GM12878 (cell line): ENCODE data around the gene CC2D2B. TPM values are rescaled to one million over a fixed set of nuclear protein-coding genes. Genes with fewer than 3 reads are reported as not detected.

Experiments
- ATF2 ChIP-seq: IDR thresholded peaks from 2 replicates; pipeline ENCODE4 v1.6.1; 2012; ENCODE audit warnings: low read length, inconsistent platforms
- ATF7 ChIP-seq: fragments of 450-650 bp; IDR thresholded peaks from 2 replicates; pipeline ENCODE4 v1.6.1; 2016; ENCODE audit warnings: low read depth, mild to moderate bottlenecking
- CHD1 ChIP-seq: IDR thresholded peaks from 2 replicates; pipeline ENCODE4 v1.6.1; 2012; ENCODE audit warnings: low read depth, low read length, improper control_type of control experiment
- CHD4 ChIP-seq: fragments of 200-600 bp; sonication (generic); IDR thresholded peaks from 2 replicates; pipeline ENCODE4 v1.6.1; 2016; ENCODE audit warnings: mild to moderate bottlenecking
- E2F4 ChIP-seq: IDR thresholded peaks from 2 replicates; pipeline ENCODE4 v1.6.1; 2012; ENCODE audit warnings: low read depth, low read length, improper control_type of control experiment
- EED ChIP-seq: sonication (generic); IDR thresholded peaks from 2 replicates; pipeline ENCODE4 v1.6.1; 2016; ENCODE audit warnings: antibody characterized with exemption, low read depth
- EGR1 ChIP-seq, 2 experiments: IDR thresholded peaks; 1 replicate in 1 of 2; 2 replicates in 1 of 2; pipeline ENCODE4 v1.6.1; 2011 to 2012; ENCODE audit warnings: low read depth in 2 of 2, low read length in 2 of 2, borderline replicate concordance in 1 of 2, mild to moderate bottlenecking in 1 of 2, moderate library complexity in 1 of 2
- HCFC1 ChIP-seq: fragments of 150-350 bp; IDR thresholded peaks from 2 replicates; pipeline ENCODE4 v1.6.1; 2014; ENCODE audit warnings: low read length
- HDGF ChIP-seq: fragments of 450-650 bp; IDR thresholded peaks from 2 replicates; pipeline ENCODE4 v1.6.1; 2016; ENCODE audit warnings: antibody characterized with exemption
- IRF3 ChIP-seq: fragments of 450-650 bp; IDR thresholded peaks from 2 replicates; pipeline ENCODE4 v1.6.1; 2014; ENCODE audit warnings: mild to moderate bottlenecking
- JUNB ChIP-seq: IDR thresholded peaks from 2 replicates; pipeline ENCODE4 v1.6.1; 2016; ENCODE audit warnings: antibody characterized with exemption, mild to moderate bottlenecking
- NKRF ChIP-seq: fragments of 450-650 bp; conservative IDR thresholded peaks from 2 replicates; pipeline ENCODE4 v1.6.1; 2017; ENCODE audit warnings: mild to moderate bottlenecking, moderate library complexity
- NR2C2 ChIP-seq: IDR thresholded peaks from 2 replicates; pipeline ENCODE4 v1.6.1; 2011; ENCODE audit warnings: borderline replicate concordance, low read depth; ENCODE audit not compliant: control insufficient read depth, insufficient read length
- POU2F2 ChIP-seq: IDR thresholded peaks from 3 replicates; pipeline ENCODE4 v1.6.1; 2011; ENCODE audit warnings: low read depth, mild to moderate bottlenecking, low read length, borderline replicate concordance
- RELB ChIP-seq: fragments of 450-650 bp; IDR thresholded peaks from 2 replicates; pipeline ENCODE4 v1.6.1; 2017; ENCODE audit warnings: low read depth, mild to moderate bottlenecking, moderate library complexity
- SIN3A ChIP-seq: IDR thresholded peaks from 2 replicates; pipeline ENCODE4 v1.6.1; 2012; ENCODE audit warnings: low read depth, low read length, improper control_type of control experiment
- TCF7 ChIP-seq: IDR thresholded peaks from 2 replicates; pipeline ENCODE4 v1.6.1; 2014; ENCODE audit warnings: antibody characterized with exemption, borderline replicate concordance
- ZBTB33 ChIP-seq: fragments of 450-650 bp; IDR thresholded peaks from 2 replicates; pipeline ENCODE4 v1.6.1; 2017; ENCODE audit warnings: mild to moderate bottlenecking
- ZNF274 ChIP-seq: IDR thresholded peaks from one replicate; pipeline ENCODE4 v1.8.0; 2011; ENCODE audit not compliant: insufficient read length, insufficient read depth
- polyA plus RNA-seq, 11 experiments: library from polyadenylated mRNA; depleted of rRNA in 4 of 11; unstranded in 6 of 11; stranded (reverse) in 5 of 11; fragments of >200 nt; fragmentation: Nextera tagmentation in 4 of 11; fragmentation: Illumina TruSeq in 1 of 11; extraction: Ambion mirVana in 4 of 11; extraction: Trizol in 1 of 11; gene quantifications; 1 replicate in 1 of 11; 2 replicates in 10 of 11; pipeline versions ENCODE4 v1.2.1 to v1.2.3, GENCODE V29; 2011 to 2016; ENCODE audit warnings: inconsistent platforms in 2 of 11, missing spikeins in 2 of 11, low read depth in 1 of 11
- total RNA-seq, 4 experiments: library from RNA; depleted of rRNA in 3 of 4; stranded (reverse); fragments of >200 nt in 3 of 4; fragmentation: Illumina TruSeq in 1 of 4; extraction: Trizol in 1 of 4; gene quantifications; 2 replicates each; pipeline versions ENCODE4 v1.2.1 to v1.2.3, GENCODE V29; 2013 to 2021

CC2D2B gene
- total and polyA plus RNA-seq, 10 of the 15 experiments (the other 5 are each of a cell fraction or from before 2014, with no cell fraction given) = 0.42 to 2.8 (median 0.78) TPM

GRCh38 chr10:96043033-96043892 is 135.5 kb downstream of the CC2D2B start, which contains the start of gene CCNJ (continued):
- TF ChIP-seq SIN3A = 0 out of 2 replicates have a peak, but pooled peaks have one; percentile 46
- no peak for TF ChIP-seq JUNB
- TF ChIP-seq POU2F2 = no peak; the same call in 2 of the 3 replicates
- TF ChIP-seq EED = no peak
- TF ChIP-seq HCFC1 = 0 out of 2 replicates have a peak, but pooled peaks have one; percentile 14
- TF ChIP-seq CHD4 = no peak
- no peak for TF ChIP-seq ZNF274
- TF ChIP-seq RELB = no peak
- TF ChIP-seq EGR1 (IDR thresholded peaks at IDR 0.05; ENCODE audit: borderline replicate concordance in 1 of 2, low read depth in 2 of 2, low read length in 2 of 2) = no peak
- peak; percentile 52 for TF ChIP-seq E2F4
- peak; percentile 64 for TF ChIP-seq IRF3
- TF ChIP-seq TCF7 = no peak
- no peak for TF ChIP-seq ATF7
- no peak for TF ChIP-seq NR2C2
- TF ChIP-seq ZBTB33 = no peak
- TF ChIP-seq ATF2 = no peak
- peak; percentile 93 for TF ChIP-seq NKRF
- no peak for TF ChIP-seq CHD1
- no peak for TF ChIP-seq HDGF
